Neuronal stem cell (in vitro differentiated cells): Measurements from ENCODE around the gene FBLN1.

Experiments
- DNase-seq: peaks from one replicate; pipeline ENCODE4 v3.0.0-alpha.2; 2013; ENCODE audit warnings: low spot score
- H2AFZ ChIP-seq: one replicate; pipeline ENCODE4 v1.6.1; 2013; ENCODE audit warnings: mild to moderate bottlenecking, low read length, inconsistent platforms
- H2AK5ac ChIP-seq: 2 replicates; pipeline ENCODE4 v1.6.1; 2013; ENCODE audit warnings: low read depth, mild to moderate bottlenecking, inconsistent platforms, low read length, moderate library complexity, mixed read lengths
- H2BK120ac ChIP-seq: 2 replicates; pipeline ENCODE4 v1.6.1; 2013; ENCODE audit warnings: low read depth, mild to moderate bottlenecking, inconsistent platforms, low read length, moderate library complexity, mixed read lengths
- H2BK12ac ChIP-seq: one replicate; pipeline ENCODE4 v1.6.1; 2013; ENCODE audit warnings: low read length, inconsistent platforms
- H2BK15ac ChIP-seq: 2 replicates; pipeline ENCODE4 v1.6.1; 2013; ENCODE audit warnings: mild to moderate bottlenecking, low read length, inconsistent platforms, mixed read lengths
- H2BK5ac ChIP-seq: one replicate; pipeline ENCODE4 v1.6.1; 2013; ENCODE audit warnings: inconsistent platforms, mild to moderate bottlenecking, low read length, moderate library complexity
- H3K14ac ChIP-seq: one replicate; pipeline ENCODE4 v1.6.1; 2013; ENCODE audit warnings: low read length, inconsistent platforms
- H3K18ac ChIP-seq: 2 replicates; pipeline ENCODE4 v1.6.1; 2013; ENCODE audit warnings: low read length, inconsistent platforms
- H3K23ac ChIP-seq: 2 replicates; pipeline ENCODE4 v1.6.1; 2013; ENCODE audit warnings: low read depth, mild to moderate bottlenecking, mixed read lengths, low read length, inconsistent platforms; ENCODE audit not compliant: poor library complexity
- H3K27ac ChIP-seq: replicated peaks from 3 replicates; pipeline ENCODE4 v1.5.1; 2013; ENCODE audit warnings: low read length, inconsistent platforms
- H3K27me3 ChIP-seq, 3 experiments: 2 replicates each; pipeline ENCODE4 v1.6.1; 2013; ENCODE audit warnings: low read length in 3 of 3, mild to moderate bottlenecking in 2 of 3, inconsistent platforms in 1 of 3, low read depth in 1 of 3, mixed read lengths in 1 of 3, moderate library complexity in 1 of 3; ENCODE audit not compliant: control insufficient read depth in 3 of 3, insufficient read depth in 3 of 3
- H3K36me3 ChIP-seq, 2 donors: replicated peaks in 1 of 2; 2 replicates each; pipeline ENCODE4 v1.6.1; 2013; ENCODE audit warnings: low read length in 2 of 2; ENCODE audit not compliant: control insufficient read depth in 2 of 2, insufficient read depth in 2 of 2
- H3K4ac ChIP-seq: 2 replicates; pipeline ENCODE4 v1.6.1; 2013; ENCODE audit warnings: inconsistent platforms, mild to moderate bottlenecking, low read length, moderate library complexity
- H3K4me1 ChIP-seq, 2 donors: 1 replicate in 1 of 2; 2 replicates in 1 of 2; pipeline ENCODE4 v1.6.1; 2013; ENCODE audit warnings: low read length in 2 of 2, low read depth in 1 of 2; ENCODE audit not compliant: control insufficient read depth in 2 of 2, insufficient read depth in 1 of 2
- H3K4me2 ChIP-seq: one replicate; pipeline ENCODE4 v1.6.1; 2013; ENCODE audit warnings: mild to moderate bottlenecking, low read length, inconsistent platforms; ENCODE audit not compliant: insufficient read depth, poor library complexity, severe bottlenecking
- H3K4me3 ChIP-seq, 2 donors: 2 replicates each; pipeline ENCODE4 v1.5.1; 2013; ENCODE audit warnings: low read length in 2 of 2, mild to moderate bottlenecking in 2 of 2, inconsistent platforms in 1 of 2, moderate library complexity in 1 of 2
- H3K79me1 ChIP-seq: one replicate; pipeline ENCODE4 v1.6.1; 2013; ENCODE audit warnings: low read depth, mild to moderate bottlenecking, inconsistent platforms, low read length, moderate library complexity
- H3K9ac ChIP-seq: one replicate; pipeline ENCODE4 v1.6.1; 2013; ENCODE audit warnings: mild to moderate bottlenecking, low read depth, low read length, inconsistent platforms; ENCODE audit not compliant: poor library complexity
- H3K9me3 ChIP-seq, 2 donors: replicated peaks in 1 of 2; 2 replicates each; pipeline versions ENCODE3 to v1.6.1; 2013; ENCODE audit warnings: low read length in 2 of 2, mild to moderate bottlenecking in 2 of 2, inconsistent platforms in 1 of 2, low read depth in 1 of 2, mixed read lengths in 1 of 2, moderate library complexity in 1 of 2; ENCODE audit not compliant: control insufficient read depth in 2 of 2, insufficient read depth in 1 of 2
- H4K8ac ChIP-seq: one replicate; pipeline ENCODE4 v1.6.1; 2013; ENCODE audit warnings: low read depth, mild to moderate bottlenecking, inconsistent platforms, low read length, moderate library complexity
- H4K91ac ChIP-seq: one replicate; pipeline ENCODE4 v1.6.1; 2013; ENCODE audit warnings: low read length, low read depth, mild to moderate bottlenecking, inconsistent platforms; ENCODE audit not compliant: poor library complexity
- WGBS, 2 donors: extraction: QIAGEN DNeasy Blood & Tissue Kit; methylation state at CpG; one replicate each; pipeline ENCODE4 v1.1.7; 2013; ENCODE audit warnings: missing lambda C conversion rate in 2 of 2, mixed read lengths in 1 of 2; ENCODE audit not compliant: insufficient read length in 2 of 2, insufficient replicate concordance in 1 of 2; ENCODE audit errors: extremely low coverage in 2 of 2; 5-methylcytosine and 5-hydroxymethylcytosine counted together

FBLN1 gene

GRCh38 chr22:45511847-45512261 is 9.2 kb downstream of the FBLN1 start:
- Histone ChIP-seq H3K4me2 (no peak overlapping the region), H4K8ac (no peak overlapping the region), H2BK120ac (no peak overlapping the region), H2BK12ac (no peak overlapping the region), H3K36me3 (peaks cover 0 to 26% of the 10 kb centered on the region in 2 donors), H3K4ac (no peak overlapping the region), H2BK15ac (no peak overlapping the region), H3K27ac (no peak overlapping the region), H3K9ac (no peak overlapping the region), H3K18ac (peak overlapping the region; percentile 50), H2AK5ac (no peak overlapping the region), H3K4me1 (peaks cover 2 to 53% of the 10 kb centered on the region in 2 donors), H3K4me3 (no peak overlapping the region), H4K91ac (no peak overlapping the region), H3K27me3 (no peaks in the 10 kb centered on the region), H3K79me1 (peaks cover 30% of the 10 kb centered on the region), H2AFZ (no peak overlapping the region), H3K23ac (no peak overlapping the region), H2BK5ac (no peak overlapping the region), H3K9me3 (no peaks in the 10 kb centered on the region), H3K14ac (no peak overlapping the region)
- WGBS, 2 donors: no CpG with 5 or more reads among the region's 8 CpGs
- DNase-seq: no peak

DNA sequence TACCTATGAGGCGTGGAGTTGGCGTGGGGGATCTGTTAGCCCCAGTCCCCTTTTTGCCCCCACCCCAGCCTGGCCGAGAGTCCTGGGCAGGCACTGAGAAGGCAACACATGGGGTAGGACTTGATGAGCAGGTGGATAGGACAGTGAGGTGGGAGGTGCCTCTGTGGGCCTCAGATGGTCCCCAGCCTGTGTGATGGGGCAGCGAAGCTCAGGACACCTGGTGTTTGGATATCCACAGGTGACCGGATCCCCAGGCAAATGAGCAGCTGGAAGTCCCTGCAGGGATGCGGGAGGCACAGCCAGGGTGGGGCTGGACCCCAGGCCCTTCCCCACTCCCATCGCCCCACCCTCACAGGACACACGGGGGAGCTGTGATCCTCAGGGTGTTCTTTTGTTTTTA is 9.7 kb downstream of the FBLN1 start:
- Histone ChIP-seq H3K27me3 (no peaks in the 10 kb centered on the region), H2BK5ac (no peak overlapping the region), H3K4me3 (no peak overlapping the region), H3K14ac (no peak overlapping the region), H3K36me3 (peaks cover 0 to 26% of the 10 kb centered on the region in 2 donors), H2BK15ac (peak overlapping the region; percentile 40), H3K18ac (peak overlapping the region; percentile 50), H3K4ac (no peak overlapping the region), H2AK5ac (no peak overlapping the region), H3K4me1 (peaks cover 2 to 52% of the 10 kb centered on the region in 2 donors), H4K8ac (no peak overlapping the region), H3K27ac (no peak overlapping the region), H3K4me2 (no peak overlapping the region), H3K9me3 (no peaks in the 10 kb centered on the region), H2AFZ (no peak overlapping the region), H4K91ac (no peak overlapping the region), H2BK120ac (no peak overlapping the region), H3K79me1 (peaks cover 30% of the 10 kb centered on the region), H3K9ac (no peak overlapping the region), H2BK12ac (no peak overlapping the region), H3K23ac (no peak overlapping the region)
- no peak for DNase-seq
- no CpG with 5 or more reads among the region's 8 CpGs for WGBS, 2 donors

DNA sequence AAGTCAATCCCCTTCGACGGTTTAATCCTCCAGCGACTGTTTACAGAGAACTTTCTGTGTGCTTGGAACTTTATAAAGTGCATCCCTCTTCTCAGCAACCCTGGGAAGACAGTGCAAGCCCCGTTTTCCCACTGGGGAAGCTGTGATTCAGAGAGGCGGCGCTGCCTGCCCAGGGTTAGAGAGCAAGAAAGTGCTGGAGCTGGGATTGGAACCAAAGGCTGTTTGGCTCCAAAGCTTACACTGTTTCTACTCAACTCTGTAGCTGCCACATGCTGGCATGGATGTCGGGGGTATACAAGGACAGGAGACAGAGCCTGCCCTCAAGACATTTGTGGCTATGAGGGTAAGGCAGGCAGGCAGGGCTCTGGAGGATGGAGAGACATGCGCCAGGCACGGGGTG is 13.0 kb downstream of the FBLN1 start:
- Histone ChIP-seq H4K8ac (no peak overlapping the region), H2AFZ (no peak overlapping the region), H3K27me3 (no peaks in the 10 kb centered on the region), H3K18ac (peak overlapping the region; percentile 92), H2BK5ac (no peak overlapping the region), H2BK15ac (peak overlapping the region; percentile 86), H3K23ac (peak overlapping the region; percentile 58), H2BK12ac (peak overlapping the region; percentile 93), H3K79me1 (peaks cover 20% of the 10 kb centered on the region), H2AK5ac (peak overlapping the region; percentile 32), H3K4me3 (no peak overlapping the region), H2BK120ac (peak overlapping the region; percentile 51), H4K91ac (peak overlapping the region; percentile 40), H3K27ac (no peak overlapping the region), H3K4me2 (no peak overlapping the region), H3K9ac (peak overlapping the region; percentile 72), H3K4me1 (peaks cover 2 to 39% of the 10 kb centered on the region in 2 donors), H3K4ac (no peak overlapping the region), H3K14ac (peak overlapping the region; percentile 83), H3K9me3 (no peaks in the 10 kb centered on the region), H3K36me3 (peaks cover 2 to 34% of the 10 kb centered on the region in 2 donors)
- no peak for DNase-seq
- WGBS, 2 donors: no CpG with 5 or more reads among the region's 9 CpGs

GRCh38 chr22:45516163-45516562 is 13.5 kb downstream of the FBLN1 start:
- no peak overlapping the region for H3K4me2 ChIP-seq
- WGBS, 2 donors: no CpG with 5 or more reads among the region's 7 CpGs
- peak overlapping the region; percentile 86 for H2BK15ac ChIP-seq
- H2AFZ ChIP-seq: no peak overlapping the region
- H3K4ac ChIP-seq: no peak overlapping the region
- peaks cover 19% of the 10 kb centered on the region for H3K79me1 ChIP-seq
- no peaks in the 10 kb centered on the region for H3K27me3 ChIP-seq
- peaks cover 2 to 37% of the 10 kb centered on the region in 2 donors for H3K36me3 ChIP-seq
- H4K91ac ChIP-seq: peak overlapping the region; percentile 40
- no peak overlapping the region for H3K4me3 ChIP-seq
- peak overlapping the region; percentile 58 for H3K23ac ChIP-seq
- no peak overlapping the region for H4K8ac ChIP-seq
- H2AK5ac ChIP-seq: peak overlapping the region; percentile 78
- DNase-seq: no peak
- H3K27ac ChIP-seq: no peak overlapping the region
- no peaks in the 10 kb centered on the region for H3K9me3 ChIP-seq
- no peak overlapping the region for H2BK5ac ChIP-seq
- H2BK12ac ChIP-seq: peak overlapping the region; percentile 93
- H3K4me1 ChIP-seq: peaks cover 2 to 38% of the 10 kb centered on the region in 2 donors
- H3K9ac ChIP-seq: peak overlapping the region; percentile 72
- H2BK120ac ChIP-seq: peak overlapping the region; percentile 51
- H3K14ac ChIP-seq: peak overlapping the region; percentile 83
- H3K18ac ChIP-seq: peak overlapping the region; percentile 92
